ENCODE data around the gene TLE4. TPM values are rescaled to one million over a fixed set of nuclear protein-coding genes. Genes with fewer than 3 reads are reported as not detected.

Gene TLE4
- total and polyA plus RNA-seq, 12 donors, result 4.2 to 17.3 (median 11.0) TPM

GRCh38 chr9:79572608-79573411 lies 1.0 kb downstream of the TLE4 start:
- 0 to 1% methylated on average over 82 to 115 of the region's 115 CpGs for WGBS, 2 donors

GRCh38 chr9:79573412-79573923 lies 1.7 kb downstream of the TLE4 start:
- Histone ChIP-seq H3K9me3 (no peaks in the 10 kb centered on the region), H3K4me1 (peaks cover 0 to 61% (median 37%) of the 10 kb centered on the region in 9 donors), H3K27ac (peak overlapping the region; percentile 34 to 96 (median 93)), H3K27me3 (peaks cover 0 to 10% (median 0%) of the 10 kb centered on the region in 7 donors), H3K4me3 (peak overlapping the region; percentile 74 to 98 (median 95)), H3K36me3 (peaks cover 0 to 8% (median 0%) of the 10 kb centered on the region in 9 donors)
- intact Hi-C loops (cut with DNase I), result loop anchor here in 7 of 10 donors (5.0 to 10.0 kb wide), 7 partner anchors 81 to 229 kb away; no protein-coding TSS in a partner anchor
- DNase-seq (no peak), ATAC-seq (no peak)
- WGBS, 2 donors, result 8 to 12% methylated on average over 29 of the region's 29 CpGs
- TF ChIP-seq CTCF (IDR thresholded peaks at IDR 0.05), result no peak

More at GRCh38 chr9:79572608-79573411, 1.0 kb downstream of the TLE4 start:
- Histone ChIP-seq H3K4me3 (peak overlapping the region; percentile 74 to 98 (median 95)), H3K4me1 (peaks cover 0 to 59% (median 36%) of the 10 kb centered on the region in 9 donors), H3K27ac (peak overlapping the region; percentile 34 to 96 (median 93)), H3K36me3 (peaks cover 0 to 8% (median 0%) of the 10 kb centered on the region in 9 donors), H3K9me3 (peaks cover 0 to 5% (median 0%) of the 10 kb centered on the region in 11 donors), H3K27me3 (peaks cover 0 to 12% (median 0%) of the 10 kb centered on the region in 7 donors)
- ATAC-seq, result peak in 1 of 8 donors; percentile 6
- peak; percentile 47 to 57 for DNase-seq
- intact Hi-C loops (cut with DNase I), result loop anchor here in 7 of 10 donors (5.0 to 10.0 kb wide), 7 partner anchors 82 to 229 kb away; no protein-coding TSS in a partner anchor
- TF ChIP-seq CTCF (IDR thresholded peaks at IDR 0.05), result no peak

DNA sequence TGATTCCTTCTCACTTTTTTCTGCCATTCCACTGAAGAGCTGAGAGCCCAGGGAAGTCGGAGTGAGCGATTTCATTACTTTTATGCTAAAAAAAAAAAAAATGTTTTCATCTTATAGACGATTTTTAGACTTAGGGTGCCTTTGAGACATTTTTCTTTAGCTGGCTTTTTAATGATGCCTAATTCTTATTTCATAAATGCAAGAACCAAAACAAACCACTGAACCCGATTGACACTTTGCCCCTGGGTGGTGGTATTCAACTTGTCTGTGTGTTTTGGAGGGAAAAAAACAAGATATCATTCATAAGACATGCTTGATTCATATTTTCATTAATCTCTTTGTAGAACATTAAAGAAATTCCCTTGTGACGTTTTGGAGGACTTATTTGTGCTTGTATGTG lies 2.4 kb downstream of the TLE4 start:
- 43 to 57% methylated on average over 5 of the region's 5 CpGs for WGBS, 2 donors
- intact Hi-C loops (cut with DNase I), result loop anchor here in 8 of 10 donors (1.0 to 10.0 kb wide), 8 partner anchors 81 to 228 kb away; no protein-coding TSS in a partner anchor
- peaks cover 0 to 68% (median 43%) of the 10 kb centered on the region in 9 donors for H3K4me1 ChIP-seq

More for the DNA sequence above, 2.4 kb downstream of the TLE4 start:
- Histone ChIP-seq H3K4me3 (peak overlapping the region; percentile 74 to 98 (median 95)), H3K27me3 (peaks cover 0 to 10% (median 0%) of the 10 kb centered on the region in 7 donors), H3K9me3 (no peaks in the 10 kb centered on the region), H3K36me3 (peaks cover 0 to 8% (median 0%) of the 10 kb centered on the region in 9 donors), H3K27ac (peak overlapping the region in 8 of 10 donors; percentile 88 to 96 (median 94))
- ATAC-seq (no peak), DNase-seq (no peak)
- TF ChIP-seq CTCF (IDR thresholded peaks at IDR 0.05), result no peak
